A549 (cell line): ENCODE results near the gene PEPD. TPM values are rescaled to one million over a fixed set of nuclear protein-coding genes. Genes with fewer than 3 reads are reported as not detected.
"Not testable (repeated sequence)": the region's sequence is repeated elsewhere in the genome, so short reads cannot be mapped to it uniquely, and the experiment has no call there.

Source experiments
- ATAC-seq, 2 experiments: fragments of 200-7000 bp in 1 of 2; fragments of >200 bp in 1 of 2; cut with Nextera tagmentation in 1 of 2; cut with Tn5 transposase in 1 of 2; 3 replicates each; pipeline versions ENCODE4 v1.8.0 to v1.9.1; 2018 to 2020; ENCODE audit warnings: mild to moderate bottlenecking in 1 of 2, moderate library complexity in 1 of 2
- CTCF ChIA-PET: fragments of 300-600 bp; sonication (Branson Sonifier 250); formaldehyde crosslinking; extraction: SDS; loops from one replicate; lab custom pipeline; 2021; ENCODE audit warnings: antibody characterized with exemption, inconsistent platforms; lab: Yijun Ruan, JAX
- POLR2A ChIA-PET: fragments of 350-600 bp; formaldehyde crosslinking; extraction: SDS; loops from one replicate; lab custom pipeline; 2021; ENCODE audit warnings: antibody characterized with exemption, inconsistent platforms; lab: Yijun Ruan, JAX
- DNase-seq, 2 experiments: peaks; one replicate each; pipeline versions ENCODE4 v3.0.0 to v3.0.0-alpha.2; 2011 to 2016; ENCODE audit warnings: low read depth in 1 of 2, low spot score in 1 of 2
- FAIRE-seq: peaks from 2 replicates; lab custom pipeline; 2011; peaks lifted over from hg19 to GRCh38; lab: Jason Lieb, UNC
- H3K27ac ChIP-seq, 2 experiments: fragments of >200 bp; sonication (Bioruptor Twin); formaldehyde crosslinking; 3 replicates each; pipeline ENCODE4 v1.5.1; 2016 to 2017
- H3K4me1 ChIP-seq: fragments of >200 bp; sonication (Bioruptor Twin); formaldehyde crosslinking; 3 replicates; pipeline ENCODE4 v1.6.1; 2016
- H3K4me2 ChIP-seq: fragments of >200 bp; sonication (Bioruptor Twin); formaldehyde crosslinking; 3 replicates; pipeline ENCODE4 v1.6.1; 2016
- H3K4me3 ChIP-seq: fragments of >200 bp; sonication (Bioruptor Twin); formaldehyde crosslinking; 3 replicates; pipeline ENCODE4 v1.5.1; 2016
- H3K9me3 ChIP-seq: fragments of >200 bp; sonication (Bioruptor Twin); formaldehyde crosslinking; 3 replicates; pipeline ENCODE4 v1.6.1; 2016
- CBX2 ChIP-seq: fragments of 200-600 bp; sonication (generic); IDR thresholded peaks from 2 replicates; pipeline ENCODE4 v1.6.1; 2016; ENCODE audit warnings: low read depth, mild to moderate bottlenecking, borderline replicate concordance
- CBX8 ChIP-seq: fragments of 200-600 bp; sonication (generic); IDR thresholded peaks from 2 replicates; pipeline ENCODE4 v1.6.1; 2016
- CEBPB ChIP-seq, 2 experiments: fragments of >200 bp in 1 of 2; sonication (Bioruptor Twin) in 1 of 2; formaldehyde crosslinking in 1 of 2; IDR thresholded peaks; 2 replicates each; pipeline ENCODE4 v1.6.1; 2012 to 2016
- CHD2 ChIP-seq: fragments of 150-350 bp; IDR thresholded peaks from 2 replicates; pipeline ENCODE4 v1.6.1; 2014; ENCODE audit warnings: low read length; ENCODE audit not compliant: partially characterized antibody
- EHF ChIP-seq: fragments of 250-450 bp; sonication (Bioruptor Pico); IDR thresholded peaks from 2 replicates; pipeline ENCODE4 v1.5.0; 2020; ENCODE audit warnings: mild to moderate bottlenecking
- EP300 ChIP-seq, 2 experiments: fragments of >200 bp; sonication (Bioruptor Twin); formaldehyde crosslinking; IDR thresholded peaks; 2 replicates in 1 of 2; 3 replicates in 1 of 2; pipeline ENCODE4 v1.6.1; 2016 to 2017
- FOXS1 ChIP-seq: fragments of 250-450 bp; sonication (Bioruptor Pico); IDR thresholded peaks from 2 replicates; pipeline ENCODE4 v1.5.0; 2020; ENCODE audit warnings: mild to moderate bottlenecking, moderate library complexity
- GATA3 ChIP-seq: IDR thresholded peaks from 2 replicates; pipeline ENCODE4 v1.6.1; 2012; ENCODE audit warnings: borderline replicate concordance
- HEYL ChIP-seq: fragments of 250-450 bp; sonication (Bioruptor Pico); IDR thresholded peaks from 2 replicates; pipeline ENCODE4 v1.8.0; 2021; ENCODE audit warnings: mild to moderate bottlenecking, moderate library complexity
- HOXA7 ChIP-seq: fragments of 250-450 bp; sonication (Bioruptor Pico); IDR thresholded peaks from 2 replicates; pipeline ENCODE4 v1.5.0; 2020; ENCODE audit warnings: mild to moderate bottlenecking, moderate library complexity
- JUN ChIP-seq, 2 experiments: fragments of >200 bp; sonication (Bioruptor Twin); formaldehyde crosslinking; IDR thresholded peaks; 2 replicates in 1 of 2; 3 replicates in 1 of 2; pipeline ENCODE4 v1.6.1; 2016 to 2017
- MAX ChIP-seq: IDR thresholded peaks from 2 replicates; pipeline ENCODE4 v1.6.1; 2012
- MAZ ChIP-seq: fragments of 150-350 bp; IDR thresholded peaks from 2 replicates; pipeline ENCODE4 v1.6.1; 2014; ENCODE audit warnings: antibody characterized with exemption, low read depth, low read length, borderline replicate concordance
- NR3C1 ChIP-seq: fragments of >200 bp; sonication (Bioruptor Twin); formaldehyde crosslinking; IDR thresholded peaks from 3 replicates; pipeline ENCODE4 v1.6.1; 2017
- POLR2A ChIP-seq: IDR thresholded peaks from 2 replicates; pipeline ENCODE4 v1.6.1; 2012; ENCODE audit warnings: mild to moderate bottlenecking, low read length
- POLR2AphosphoS2 ChIP-seq: conservative IDR thresholded peaks from 2 replicates; pipeline ENCODE4 v1.6.1; 2012; ENCODE audit warnings: low read length, improper control_type of control experiment, inconsistent platforms
- RAD21 ChIP-seq, 2 experiments: fragments of >200 bp in 1 of 2; sonication (Bioruptor Twin) in 1 of 2; formaldehyde crosslinking in 1 of 2; IDR thresholded peaks in 1 of 2; conservative IDR thresholded peaks in 1 of 2; 2 replicates in 1 of 2; 3 replicates in 1 of 2; pipeline ENCODE4 v1.6.1; 2012 to 2018; ENCODE audit warnings: inconsistent platforms in 1 of 2
- REST ChIP-seq: fragments of 200-600 bp; sonication (generic); IDR thresholded peaks from 2 replicates; pipeline ENCODE4 v1.6.1; 2016; ENCODE audit warnings: antibody characterized with exemption, mild to moderate bottlenecking, moderate library complexity
- RFX5 ChIP-seq: fragments of 450-650 bp; IDR thresholded peaks from 2 replicates; pipeline ENCODE4 v1.7.1; 2014; ENCODE audit warnings: antibody characterized with exemption, mild to moderate bottlenecking, moderate library complexity
- RNF2 ChIP-seq: fragments of 200-600 bp; sonication (generic); IDR thresholded peaks from 2 replicates; pipeline ENCODE4 v1.6.1; 2016; ENCODE audit warnings: low read depth, mild to moderate bottlenecking, antibody characterized with exemption, moderate library complexity, borderline replicate concordance
- SMC3 ChIP-seq: fragments of >200 bp; sonication (Bioruptor Twin); formaldehyde crosslinking; IDR thresholded peaks from 3 replicates; pipeline ENCODE4 v1.6.1; 2018; ENCODE audit warnings: inconsistent platforms
- TP53 ChIP-seq: fragments of 250-450 bp; sonication (Bioruptor Pico); IDR thresholded peaks from 2 replicates; pipeline ENCODE4 v1.5.0; 2021; ENCODE audit warnings: mild to moderate bottlenecking, moderate library complexity
- ZC3H11A ChIP-seq: fragments of 450-650 bp; IDR thresholded peaks from 2 replicates; pipeline ENCODE4 v1.6.1; 2014; ENCODE audit warnings: antibody characterized with exemption, mild to moderate bottlenecking
- ZNF302 ChIP-seq: fragments of 250-450 bp; sonication (Bioruptor Pico); IDR thresholded peaks from 2 replicates; pipeline ENCODE4 v1.9.0; 2021; ENCODE audit warnings: inconsistent platforms, mild to moderate bottlenecking, moderate library complexity
- ZSCAN20 ChIP-seq: fragments of 250-450 bp; sonication (Bioruptor Pico); IDR thresholded peaks from 2 replicates; pipeline ENCODE4 v1.8.0; 2022; ENCODE audit warnings: mild to moderate bottlenecking, moderate library complexity
- WGBS: methylation state at CpG from one replicate; pipeline ENCODE4 v1.1.6; 2017; ENCODE audit errors: missing lambda C conversion rate; 5-methylcytosine and 5-hydroxymethylcytosine counted together
- polyA plus RNA-seq, 4 experiments: library from polyadenylated mRNA; depleted of rRNA in 3 of 4; stranded (reverse); fragments of >200 nt; fragmentation: RNase III in 1 of 4; extraction: RNeasy Plus Mini Kit Qiagen cat#74134 plus additional on column Dnase treatment in 1 of 4; gene quantifications; 2 replicates in 3 of 4; 3 replicates in 1 of 4; pipeline ENCODE4 v1.2.3, GENCODE V29; 2011 to 2017
- TF ChIP-seq, protein P1 (sequence below): fragments of 250-450 bp; sonication (Bioruptor Pico); IDR thresholded peaks from 2 replicates; pipeline ENCODE4 v1.5.0; 2020; ENCODE audit warnings: low read depth, mild to moderate bottlenecking, moderate library complexity
- TF ChIP-seq, protein P2 (sequence below): fragments of >200 bp; sonication (Bioruptor Twin); formaldehyde crosslinking; IDR thresholded peaks from 3 replicates; pipeline ENCODE4 v1.6.1; 2016
- TF ChIP-seq, protein P3 (sequence below): fragments of 250-450 bp; sonication (Bioruptor Pico); IDR thresholded peaks from 2 replicates; pipeline ENCODE4 v1.5.0; 2021; ENCODE audit warnings: mild to moderate bottlenecking, moderate library complexity, borderline replicate concordance

The PEPD gene
- polyA plus RNA-seq, 2 of the 4 experiments (the other 2 are of a cell fraction), result 85.5 to 100 TPM

- not testable (repeated sequence) for H3K9me3 ChIP-seq, H3K4me1 ChIP-seq
- TF ChIP-seq CHD2 (peak; percentile 73), REST (0 out of 2 replicates have a peak, but pooled peaks have one; percentile 32)
- TF ChIP-seq, all 56 proteins: peak for 2; not testable (repeated sequence) for 54
- H3K4me2 ChIP-seq, DNase-seq, H3K4me3 ChIP-seq, POLR2A ChIA-PET, ATAC-seq, H3K27ac ChIP-seq: not testable (repeated sequence)
- CTCF ChIA-PET, result interaction anchor here (2.5 kb wide), 1 partner anchor 222 kb away, joined by 7 read pairs; no protein-coding TSS in a partner anchor
- 14% methylated on average over 4 of the region's 4 CpGs for WGBS
- FAIRE-seq, result peak; percentile 13
Measured at GRCh38 chr19:33555726-33556125, 34.1 kb upstream of the PEPD start.

- ATAC-seq, result no peak
- Histone ChIP-seq H3K4me2 (no peak overlapping the region), H3K4me3 (no peak overlapping the region), H3K9me3 (no peaks in the 10 kb centered on the region), H3K4me1 (no peaks in the 10 kb centered on the region)
- TF ChIP-seq MAX, result no peak
- TF ChIP-seq HOXA7, result no peak
- no peak for TF ChIP-seq EHF (CRISPR knock-in tag)
- TF ChIP-seq SMC3, result no peak
- no peak for TF ChIP-seq EP300 (IDR thresholded peaks at IDR 0.05)
- no peak for TF ChIP-seq RFX5
- TF ChIP-seq HEYL (CRISPR knock-in tag), result no peak
- TF ChIP-seq, protein P1, sequence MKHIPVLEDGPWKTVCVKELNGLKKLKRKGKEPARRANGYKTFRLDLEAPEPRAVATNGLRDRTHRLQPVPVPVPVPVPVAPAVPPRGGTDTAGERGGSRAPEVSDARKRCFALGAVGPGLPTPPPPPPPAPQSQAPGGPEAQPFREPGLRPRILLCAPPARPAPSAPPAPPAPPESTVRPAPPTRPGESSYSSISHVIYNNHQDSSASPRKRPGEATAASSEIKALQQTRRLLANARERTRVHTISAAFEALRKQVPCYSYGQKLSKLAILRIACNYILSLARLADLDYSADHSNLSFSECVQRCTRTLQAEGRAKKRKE (CRISPR knock-in tag), result no peak
- TF ChIP-seq CBX8, result no peak
- TF ChIP-seq TP53, result no peak
- no peak for TF ChIP-seq RAD21 (conservative IDR thresholded peaks at IDR 0.05 in 1 of 2, IDR thresholded peaks at IDR 0.05 in 1 of 2)
- TF ChIP-seq ZSCAN20 (CRISPR knock-in tag), result no peak
- TF ChIP-seq, protein P2, sequence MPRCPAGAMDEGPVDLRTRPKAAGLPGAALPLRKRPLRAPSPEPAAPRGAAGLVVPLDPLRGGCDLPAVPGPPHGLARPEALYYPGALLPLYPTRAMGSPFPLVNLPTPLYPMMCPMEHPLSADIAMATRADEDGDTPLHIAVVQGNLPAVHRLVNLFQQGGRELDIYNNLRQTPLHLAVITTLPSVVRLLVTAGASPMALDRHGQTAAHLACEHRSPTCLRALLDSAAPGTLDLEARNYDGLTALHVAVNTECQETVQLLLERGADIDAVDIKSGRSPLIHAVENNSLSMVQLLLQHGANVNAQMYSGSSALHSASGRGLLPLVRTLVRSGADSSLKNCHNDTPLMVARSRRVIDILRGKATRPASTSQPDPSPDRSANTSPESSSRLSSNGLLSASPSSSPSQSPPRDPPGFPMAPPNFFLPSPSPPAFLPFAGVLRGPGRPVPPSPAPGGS, result no peak
- TF ChIP-seq CEBPB (IDR thresholded peaks at IDR 0.05), result no peak
- TF ChIP-seq CBX2, result no peak
- no peak for TF ChIP-seq GATA3
- no peak for TF ChIP-seq CHD2
- TF ChIP-seq, all 56 proteins: peak for 0
- no peak overlapping the region for H3K27ac ChIP-seq
- WGBS, result 49% methylated on average over 7 of the region's 7 CpGs
- peak; percentile 36 for FAIRE-seq
- no peak for DNase-seq
- ChIA-PET CTCF (interaction anchor here (2.5 kb wide), 1 partner anchor 223 kb away, joined by 7 read pairs; no protein-coding TSS in a partner anchor), POLR2A (no interaction called here)
Measured at GRCh38 chr19:33554821-33555220, 33.2 kb upstream of the PEPD start.

DNA sequence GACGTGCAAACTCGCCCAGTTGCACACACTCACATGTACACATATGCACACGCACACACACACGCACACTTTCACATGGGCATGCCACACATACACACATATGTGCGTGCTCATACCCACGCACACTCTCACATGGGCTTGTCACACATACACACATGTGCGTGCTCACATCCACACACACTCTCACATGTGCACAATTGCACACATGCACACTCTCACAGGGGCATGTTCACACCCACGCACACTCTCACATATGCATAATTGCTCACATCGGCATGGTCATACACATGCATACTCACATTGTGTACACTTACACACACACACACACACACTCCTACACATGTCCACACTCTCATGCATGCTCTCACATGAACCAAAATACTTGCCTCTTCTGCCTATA, 32.8 kb upstream of the PEPD start:
- 44% methylated on average over 9 of the region's 9 CpGs for WGBS
- ChIA-PET CTCF (interaction anchor here (1.2 to 1.8 kb wide), 2 partner anchors 10 to 147 kb away, joined by 4 read pairs; no protein-coding TSS in a partner anchor), POLR2A (no interaction called here)
- DNase-seq, result no peak
- Histone ChIP-seq H3K4me3 (no peak overlapping the region), H3K27ac (no peak overlapping the region), H3K4me1 (no peaks in the 10 kb centered on the region), H3K4me2 (no peak overlapping the region), H3K9me3 (no peaks in the 10 kb centered on the region)
- ATAC-seq, result no peak
- no peak for FAIRE-seq
- no peak for TF ChIP-seq FOXS1 (CRISPR knock-in tag)
- TF ChIP-seq MAZ, result no peak
- TF ChIP-seq POLR2A, result no peak
- TF ChIP-seq ZNF302 (CRISPR knock-in tag), result no peak
- TF ChIP-seq ZC3H11A, result no peak
- TF ChIP-seq RNF2, result no peak
- no peak for TF ChIP-seq JUN (IDR thresholded peaks at IDR 0.05)
- TF ChIP-seq, protein P1 (CRISPR knock-in tag), result no peak
- TF ChIP-seq POLR2AphosphoS2, result no peak
- TF ChIP-seq HEYL (CRISPR knock-in tag), result no peak
- no peak for TF ChIP-seq NR3C1
- TF ChIP-seq, protein P3, sequence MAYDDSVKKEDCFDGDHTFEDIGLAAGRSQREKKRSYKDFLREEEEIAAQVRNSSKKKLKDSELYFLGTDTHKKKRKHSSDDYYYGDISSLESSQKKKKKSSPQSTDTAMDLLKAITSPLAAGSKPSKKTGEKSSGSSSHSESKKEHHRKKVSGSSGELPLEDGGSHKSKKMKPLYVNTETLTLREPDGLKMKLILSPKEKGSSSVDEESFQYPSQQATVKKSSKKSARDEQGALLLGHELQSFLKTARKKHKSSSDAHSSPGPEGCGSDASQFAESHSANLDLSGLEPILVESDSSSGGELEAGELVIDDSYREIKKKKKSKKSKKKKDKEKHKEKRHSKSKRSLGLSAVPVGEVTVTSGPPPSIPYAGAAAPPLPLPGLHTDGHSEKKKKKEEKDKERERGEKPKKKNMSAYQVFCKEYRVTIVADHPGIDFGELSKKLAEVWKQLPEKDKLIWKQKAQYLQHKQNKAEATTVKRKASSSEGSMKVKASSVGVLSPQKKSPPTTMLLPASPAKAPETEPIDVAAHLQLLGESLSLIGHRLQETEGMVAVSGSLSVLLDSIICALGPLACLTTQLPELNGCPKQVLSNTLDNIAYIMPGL (CRISPR knock-in tag), result no peak
